Measurements from ENCODE around the gene RBMS1.

Gene RBMS1

DNA sequence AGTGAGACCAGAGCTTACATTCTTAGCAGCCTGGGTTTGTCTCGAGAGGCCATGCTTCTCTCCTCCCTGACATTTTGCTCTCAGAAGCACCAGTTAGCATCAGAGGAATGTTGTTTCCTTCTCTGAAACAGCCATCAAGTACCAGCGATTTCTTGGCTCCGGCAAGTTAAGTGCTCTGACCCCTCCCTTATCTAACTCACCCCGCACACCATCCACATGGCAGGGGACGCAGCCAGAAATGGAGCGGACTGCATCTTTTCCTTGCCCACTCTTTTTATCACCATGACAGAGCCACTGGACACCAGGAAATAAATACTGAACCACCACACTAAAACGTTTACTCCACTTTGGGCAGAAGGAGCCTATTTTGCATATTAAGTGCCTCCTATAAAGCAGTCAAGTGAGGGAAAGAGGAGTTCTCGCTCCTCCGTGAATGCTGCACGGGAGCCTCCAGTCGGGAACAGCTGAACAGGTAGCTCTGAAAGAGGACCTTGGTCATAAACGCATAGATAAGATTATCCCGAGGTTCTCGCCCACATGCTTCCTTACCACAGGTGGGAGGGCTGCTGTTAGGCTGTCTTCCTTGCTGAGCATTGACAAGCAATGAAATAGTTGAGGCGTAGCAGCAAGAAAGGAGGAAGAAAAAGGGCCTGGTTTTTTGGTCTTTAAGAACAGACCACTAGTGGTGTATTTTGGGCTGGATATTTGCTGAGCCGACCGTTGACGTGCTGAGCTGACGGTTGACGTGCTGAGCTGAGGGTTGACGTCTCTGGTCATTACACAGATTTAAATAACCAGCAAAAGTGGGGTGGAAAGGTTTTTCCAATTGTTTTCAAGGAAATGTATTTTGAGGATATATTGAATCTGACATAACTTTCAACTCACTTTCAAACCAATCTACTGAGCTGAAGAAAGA, 222.2 kb downstream of the RBMS1 start:
- no peak for TF ChIP-seq CTCF (IDR thresholded peaks at IDR 0.05; ENCODE audit: insufficient read depth, missing control alignments)
- DNase-seq (ENCODE audit: insufficient read length, low spot score), result no peak
- no peak for FAIRE-seq

DNA sequence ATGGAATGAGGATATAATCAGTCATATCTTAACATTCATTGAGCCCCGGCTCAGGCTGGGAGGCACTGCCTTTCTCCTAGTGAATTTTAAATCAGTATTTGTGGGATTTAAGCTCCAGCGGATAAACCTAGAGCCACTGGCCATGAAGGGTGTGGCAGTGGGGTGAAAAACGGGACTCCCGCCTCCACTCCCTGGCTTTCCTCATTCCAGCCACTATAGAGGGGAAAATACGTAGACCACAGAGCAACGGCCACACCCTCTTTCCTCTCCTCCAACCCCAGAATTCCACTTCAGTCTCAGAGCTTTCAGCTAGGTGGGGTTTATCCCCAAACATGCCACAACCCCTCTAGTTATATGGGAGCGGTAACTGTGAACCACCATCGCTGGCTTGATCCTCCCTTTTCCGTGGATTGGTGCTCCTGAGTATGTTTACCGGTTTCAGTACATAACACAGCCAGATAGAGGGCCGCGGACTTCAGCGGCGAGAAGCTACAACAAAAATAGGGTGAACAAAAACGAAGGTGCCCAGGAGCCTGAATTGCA, 223.0 kb downstream of the RBMS1 start:
- TF ChIP-seq CTCF (IDR thresholded peaks at IDR 0.05; ENCODE audit: insufficient read depth, missing control alignments), result no peak
- DNase-seq (ENCODE audit: insufficient read length, low spot score) (no peak), FAIRE-seq (no peak)

DNA sequence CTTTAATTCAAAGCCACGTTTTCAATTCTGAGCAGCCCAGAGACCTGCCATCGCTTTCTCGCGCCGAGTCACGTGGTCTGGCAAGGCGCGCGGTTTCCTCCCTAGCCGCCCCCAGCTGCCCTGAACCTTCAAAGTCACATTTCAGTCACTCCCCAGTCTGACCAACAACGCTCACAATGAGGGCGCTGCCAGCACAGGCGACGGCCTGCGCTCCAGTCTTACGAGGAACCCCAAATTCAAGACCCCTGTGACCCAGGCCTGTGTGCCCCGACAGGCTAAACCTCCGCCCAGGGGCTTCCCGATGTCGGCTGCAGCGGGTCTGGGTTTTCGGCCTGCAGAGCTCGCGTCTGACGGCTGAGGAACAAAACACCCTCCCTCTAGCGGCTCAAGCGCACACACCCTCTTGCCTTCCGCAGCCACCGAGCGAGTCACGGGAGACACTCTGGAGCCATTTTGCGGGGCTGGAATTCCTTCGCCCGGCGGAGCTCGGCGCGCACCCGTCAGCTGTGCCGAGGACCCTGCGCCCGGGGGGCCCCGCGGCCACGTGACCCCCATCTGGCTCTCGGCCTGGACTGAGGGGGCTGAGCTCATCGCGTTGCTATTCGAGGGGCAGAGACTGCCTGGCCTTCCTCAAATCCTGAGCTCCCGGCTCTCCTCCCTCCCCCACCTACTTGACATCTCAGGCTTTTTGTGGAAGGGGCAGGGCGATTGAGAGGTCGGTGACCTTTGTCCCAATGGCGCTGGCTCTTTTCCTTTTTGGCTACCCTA, 223.6 kb downstream of the RBMS1 start:
- peak; percentile 36 for TF ChIP-seq CTCF (IDR thresholded peaks at IDR 0.05; ENCODE audit: insufficient read depth, missing control alignments)
- no peak for DNase-seq (ENCODE audit: insufficient read length, low spot score)
- FAIRE-seq, result no peak

DNA sequence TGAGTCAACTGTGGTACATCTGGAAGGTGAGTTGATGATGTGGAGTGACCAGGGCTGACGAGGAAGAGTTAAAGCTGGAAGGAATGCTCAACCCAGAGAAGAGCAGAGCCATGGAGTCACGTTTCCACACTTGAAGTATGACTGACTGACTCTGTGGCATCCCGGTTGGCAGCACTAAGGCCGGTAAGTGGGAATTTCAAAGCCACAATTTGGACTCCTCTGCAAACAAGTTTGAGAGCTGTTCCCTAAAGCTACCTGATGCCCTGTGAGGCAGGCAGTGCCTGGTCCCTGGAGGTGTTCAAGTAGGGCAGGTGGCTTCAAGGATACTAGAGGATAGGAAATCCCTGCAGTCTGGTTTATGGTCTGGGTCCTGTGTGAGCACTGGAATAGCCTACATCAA, 224.2 kb downstream of the RBMS1 start:
- TF ChIP-seq CTCF (IDR thresholded peaks at IDR 0.05; ENCODE audit: insufficient read depth, missing control alignments), result no peak
- FAIRE-seq (no peak), DNase-seq (ENCODE audit: insufficient read length, low spot score) (no peak)

GRCh38 chr2:160268151-160268781, 225.3 kb downstream of the RBMS1 start:
- DNase-seq (ENCODE audit: insufficient read length, low spot score), result no peak
- FAIRE-seq, result no peak
- no peak for TF ChIP-seq CTCF (IDR thresholded peaks at IDR 0.05; ENCODE audit: insufficient read depth, missing control alignments)

GRCh38 chr2:160267692-160268091, 225.9 kb downstream of the RBMS1 start:
- FAIRE-seq, result no peak
- no peak for DNase-seq (ENCODE audit: insufficient read length, low spot score)
- TF ChIP-seq CTCF (IDR thresholded peaks at IDR 0.05; ENCODE audit: insufficient read depth, missing control alignments), result no peak
